ENCODE measurements around the gene DAAM2. TPM values are rescaled to one million over a fixed set of nuclear protein-coding genes. Genes with fewer than 3 reads are reported as not detected.

DAAM2 gene
- total and polyA plus RNA-seq, 4 donors, result 1.9 to 17.0 (median 4.4) TPM

GRCh38 chr6:39906318-39906761, 114.2 kb downstream of the DAAM2 start:
- no peak overlapping the region for H3K9ac ChIP-seq (ENCODE audit: low read depth in 1 of 2, low read length in 2 of 2)
- no peak for TF ChIP-seq JUND (IDR thresholded peaks at IDR 0.05)
- peak; percentile 69 for TF ChIP-seq REST (IDR thresholded peaks at IDR 0.05)
- TF ChIP-seq FOXA1 (IDR thresholded peaks at IDR 0.05), result no peak

DNA sequence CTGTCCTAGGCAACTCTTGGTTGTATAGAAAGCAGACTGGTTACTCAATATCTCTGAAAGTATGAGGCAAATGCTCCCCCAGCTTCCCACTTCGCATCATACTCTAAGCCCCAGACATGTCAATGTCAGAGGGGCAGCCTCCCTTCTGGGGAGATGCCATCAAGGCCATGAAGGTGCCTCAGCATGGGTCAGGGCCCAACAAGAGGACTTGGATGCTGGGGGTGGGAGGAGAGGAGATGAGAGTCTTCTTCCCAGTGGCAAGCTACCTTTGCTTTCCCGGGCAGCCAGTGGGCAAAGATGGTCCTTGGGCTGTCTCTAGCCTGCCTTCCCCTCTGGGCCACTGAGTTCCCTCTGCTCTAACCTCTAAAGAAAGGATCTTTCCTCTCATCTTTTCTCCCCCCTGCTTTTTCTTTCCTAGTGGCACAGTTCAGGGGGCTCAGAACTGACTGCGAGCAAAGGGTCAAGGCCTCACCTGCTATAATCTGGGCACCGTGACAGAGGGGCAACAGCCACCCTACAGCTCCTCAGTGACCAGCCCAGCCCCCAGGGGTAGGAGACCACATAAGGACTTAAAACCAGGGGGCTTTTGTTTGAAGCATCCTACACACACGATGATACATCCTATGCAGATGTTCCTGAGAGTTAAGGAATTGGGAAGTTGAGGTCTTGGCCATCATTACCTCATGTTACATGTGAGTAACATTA, 115.8 kb downstream of the DAAM2 start:
- DNase-seq (ENCODE audit: low spot score), result no peak
- H3K9me3 ChIP-seq (ENCODE audit: control insufficient read depth in 4 of 4, low read length in 3 of 4), result no peaks in the 10 kb centered on the region
- WGBS, result 93% methylated on average over 5 of the region's 5 CpGs
- no peak overlapping the region for H3K4me3 ChIP-seq (ENCODE audit: low read depth in 1 of 3, low read length in 3 of 3)
- H3K27ac ChIP-seq (ENCODE audit: low read depth in 1 of 2, low read length in 2 of 2), result no peak overlapping the region
- H3K27me3 ChIP-seq (ENCODE audit: control insufficient read depth in 4 of 4, insufficient read depth in 4 of 4, low read length in 3 of 4), result no peaks in the 10 kb centered on the region
- no peak overlapping the region for H3K9ac ChIP-seq (ENCODE audit: low read depth in 1 of 2, low read length in 2 of 2)
- TF ChIP-seq HNF4A (conservative IDR thresholded peaks at IDR 0.05), result no peak
- no peak for TF ChIP-seq GABPA (IDR thresholded peaks at IDR 0.05 in 1 of 2, conservative IDR thresholded peaks at IDR 0.05 in 1 of 2)
- no peak for TF ChIP-seq EGR1 (IDR thresholded peaks at IDR 0.05; ENCODE audit: low read depth in 2 of 2)
- H3K4me1 ChIP-seq (ENCODE audit: control insufficient read depth in 4 of 4, insufficient read depth in 4 of 4, low read length in 3 of 4), result peaks cover 0 to 7% (median 3%) of the 10 kb centered on the region in 4 donors
- H3K36me3 ChIP-seq (ENCODE audit: control insufficient read depth in 4 of 4, insufficient read depth in 3 of 4, low read depth in 1 of 4, low read length in 3 of 4), result peaks cover 3 to 38% (median 18%) of the 10 kb centered on the region in 4 donors

More at GRCh38 chr6:39906318-39906761, 114.2 kb downstream of the DAAM2 start:
- Histone ChIP-seq H3K36me3 (ENCODE audit: control insufficient read depth in 4 of 4, insufficient read depth in 3 of 4, low read depth in 1 of 4, low read length in 3 of 4) (peaks cover 3 to 26% (median 16%) of the 10 kb centered on the region in 4 donors), H3K27me3 (ENCODE audit: control insufficient read depth in 4 of 4, insufficient read depth in 4 of 4, low read length in 3 of 4) (no peaks in the 10 kb centered on the region), H3K4me1 (ENCODE audit: control insufficient read depth in 4 of 4, insufficient read depth in 4 of 4, low read length in 3 of 4) (peaks cover 3 to 21% (median 10%) of the 10 kb centered on the region in 4 donors), H3K27ac (ENCODE audit: low read depth in 1 of 2, low read length in 2 of 2) (no peak overlapping the region), H3K9me3 (ENCODE audit: control insufficient read depth in 4 of 4, low read length in 3 of 4) (no peaks in the 10 kb centered on the region), H3K4me3 (ENCODE audit: low read depth in 1 of 3, low read length in 3 of 3) (no peak overlapping the region)
- 62% methylated on average over 13 of the region's 13 CpGs for WGBS
- no peak for DNase-seq (ENCODE audit: low spot score)

GRCh38 chr6:39908838-39909583, 116.8 kb downstream of the DAAM2 start:
- Histone ChIP-seq H3K27me3 (ENCODE audit: control insufficient read depth in 4 of 4, insufficient read depth in 4 of 4, low read length in 3 of 4) (no peaks in the 10 kb centered on the region), H3K4me1 (ENCODE audit: control insufficient read depth in 4 of 4, insufficient read depth in 4 of 4, low read length in 3 of 4) (peaks cover 0 to 7% (median 3%) of the 10 kb centered on the region in 4 donors), H3K9ac (ENCODE audit: low read depth in 1 of 2, low read length in 2 of 2) (no peak overlapping the region), H3K27ac (ENCODE audit: low read depth in 1 of 2, low read length in 2 of 2) (no peak overlapping the region), H3K4me3 (ENCODE audit: low read depth in 1 of 3, low read length in 3 of 3) (no peak overlapping the region), H3K36me3 (ENCODE audit: control insufficient read depth in 4 of 4, insufficient read depth in 3 of 4, low read depth in 1 of 4, low read length in 3 of 4) (peaks cover 3 to 48% (median 22%) of the 10 kb centered on the region in 4 donors), H3K9me3 (ENCODE audit: control insufficient read depth in 4 of 4, low read length in 3 of 4) (no peaks in the 10 kb centered on the region)
- TF ChIP-seq, protein P1, sequence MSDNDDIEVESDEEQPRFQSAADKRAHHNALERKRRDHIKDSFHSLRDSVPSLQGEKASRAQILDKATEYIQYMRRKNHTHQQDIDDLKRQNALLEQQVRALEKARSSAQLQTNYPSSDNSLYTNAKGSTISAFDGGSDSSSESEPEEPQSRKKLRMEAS (IDR thresholded peaks at IDR 0.05), result no peak
- TF ChIP-seq TAF1 (conservative IDR thresholded peaks at IDR 0.05) (no peak), HNF4G (IDR thresholded peaks at IDR 0.05) (no peak), NR2F2 (IDR thresholded peaks at IDR 0.05) (no peak), GABPA (IDR thresholded peaks at IDR 0.05 in 1 of 2, conservative IDR thresholded peaks at IDR 0.05 in 1 of 2) (no peak), SP1 (IDR thresholded peaks at IDR 0.05) (no peak), RAD21 (IDR thresholded peaks at IDR 0.05) (no peak)
- no peak for DNase-seq (ENCODE audit: low spot score)
- 92% methylated on average over 13 of the region's 13 CpGs for WGBS

Measured in liver (tissue), 9 donors.